Endothelial cell (in vitro differentiated cells): ENCODE measurements around the gene KLF3. TPM values are rescaled to one million over a fixed set of nuclear protein-coding genes. Genes with fewer than 3 reads are reported as not detected.

Source experiments
- DNase-seq: peaks from one replicate; pipeline ENCODE4 v3.0.0; 2021; ENCODE audit warnings: low spot score
- H3K27ac Mint-ChIP-seq: one replicate; pipeline ENCODE4 v1.8.0; 2021; ENCODE audit warnings: mixed read lengths, inconsistent platforms; ENCODE audit not compliant: unreplicated experiment
- H3K27me3 Mint-ChIP-seq: one replicate; pipeline ENCODE4 v1.8.0; 2021; ENCODE audit warnings: mild to moderate bottlenecking, moderate library complexity, mixed read lengths, inconsistent platforms; ENCODE audit not compliant: unreplicated experiment
- H3K36me3 Mint-ChIP-seq: one replicate; pipeline ENCODE4 v1.8.0; 2021; ENCODE audit warnings: mild to moderate bottlenecking, low read depth, mixed read lengths, inconsistent platforms; ENCODE audit not compliant: unreplicated experiment
- H3K4me1 Mint-ChIP-seq: one replicate; pipeline ENCODE4 v1.8.0; 2021; ENCODE audit warnings: mild to moderate bottlenecking, mixed read lengths, inconsistent platforms; ENCODE audit not compliant: unreplicated experiment
- H3K4me3 Mint-ChIP-seq: one replicate; pipeline ENCODE4 v1.8.0; 2021; ENCODE audit warnings: mild to moderate bottlenecking, mixed read lengths, inconsistent platforms; ENCODE audit not compliant: unreplicated experiment
- H3K9me3 Mint-ChIP-seq: one replicate; pipeline ENCODE4 v1.8.0; 2021; ENCODE audit warnings: mixed read lengths, inconsistent platforms; ENCODE audit not compliant: unreplicated experiment
- long read RNA-seq: library from polyadenylated mRNA; unstranded; transcript quantifications from one replicate; pipeline ENCODE4 v2.0.0, GENCODE V29; 2020; ENCODE audit not compliant: unreplicated experiment
- total RNA-seq: library from RNA; stranded (reverse); fragmentation: NEBNext Ultra II Directional; extraction: Animal tissue kit (Norgen Biotek cat#: 25700); gene quantifications from one replicate; pipeline ENCODE4 v1.2.1, GENCODE V29; 2021; ENCODE audit not compliant: unreplicated experiment
- TF ChIP-seq, protein P1 (sequence below): fragments of 200-600 bp; sonication (generic); IDR thresholded peaks from one replicate; pipeline ENCODE4 v1.5.0; 2021; ENCODE audit warnings: antibody characterized with exemption; ENCODE audit not compliant: unreplicated experiment

The KLF3 gene
- total RNA-seq = 73.4 TPM
- long read RNA-seq, full-length matches to known transcripts = 18 of 23 reads
- long read RNA-seq, partial matches to known transcripts = 2 of 23 reads
- long read RNA-seq, other reads (novel, unspliced or antisense) = 3 of 23 reads

- Mint-ChIP-seq H3K27me3 (peaks cover 28% of the 10 kb centered on the region), H3K4me3 (peak within 1 kb of the TSS; percentile 100), H3K36me3 (peaks cover 15% of the 10 kb centered on the region), H3K4me1 (peaks cover 33% of the 10 kb centered on the region), H3K27ac (peak within 1 kb of the TSS; percentile 100), H3K9me3 (no peaks in the 10 kb centered on the region)
- DNase-seq = peak; percentile 89
- TF ChIP-seq, protein P1, sequence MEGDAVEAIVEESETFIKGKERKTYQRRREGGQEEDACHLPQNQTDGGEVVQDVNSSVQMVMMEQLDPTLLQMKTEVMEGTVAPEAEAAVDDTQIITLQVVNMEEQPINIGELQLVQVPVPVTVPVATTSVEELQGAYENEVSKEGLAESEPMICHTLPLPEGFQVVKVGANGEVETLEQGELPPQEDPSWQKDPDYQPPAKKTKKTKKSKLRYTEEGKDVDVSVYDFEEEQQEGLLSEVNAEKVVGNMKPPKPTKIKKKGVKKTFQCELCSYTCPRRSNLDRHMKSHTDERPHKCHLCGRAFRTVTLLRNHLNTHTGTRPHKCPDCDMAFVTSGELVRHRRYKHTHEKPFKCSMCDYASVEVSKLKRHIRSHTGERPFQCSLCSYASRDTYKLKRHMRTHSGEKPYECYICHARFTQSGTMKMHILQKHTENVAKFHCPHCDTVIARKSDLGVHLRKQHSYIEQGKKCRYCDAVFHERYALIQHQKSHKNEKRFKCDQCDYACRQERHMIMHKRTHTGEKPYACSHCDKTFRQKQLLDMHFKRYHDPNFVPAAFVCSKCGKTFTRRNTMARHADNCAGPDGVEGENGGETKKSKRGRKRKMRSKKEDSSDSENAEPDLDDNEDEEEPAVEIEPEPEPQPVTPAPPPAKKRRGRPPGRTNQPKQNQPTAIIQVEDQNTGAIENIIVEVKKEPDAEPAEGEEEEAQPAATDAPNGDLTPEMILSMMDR = no peak
Observed at GRCh38 chr4:38663801-38664705, at the start of gene KLF3. Gene KLF3 (plus strand): TSS chr4:38664199. CDS start chr4:38680626, 16,427 bp downstream.

- no peak for DNase-seq
- Mint-ChIP-seq H3K27ac (no peak overlapping the region), H3K4me3 (no peak overlapping the region), H3K9me3 (no peaks in the 10 kb centered on the region), H3K36me3 (no peaks in the 10 kb centered on the region), H3K4me1 (peaks cover 18% of the 10 kb centered on the region), H3K27me3 (no peaks in the 10 kb centered on the region)
- TF ChIP-seq, protein P1 = no peak
Observed at GRCh38 chr4:38614231-38614630, 49.8 kb upstream of the KLF3 start.

- peaks cover 12% of the 10 kb centered on the region for H3K4me1 Mint-ChIP-seq
- H3K9me3 Mint-ChIP-seq = no peaks in the 10 kb centered on the region
- H3K36me3 Mint-ChIP-seq = no peaks in the 10 kb centered on the region
- H3K27me3 Mint-ChIP-seq = no peaks in the 10 kb centered on the region
- no peak overlapping the region for H3K27ac Mint-ChIP-seq
- DNase-seq = no peak
- no peak overlapping the region for H3K4me3 Mint-ChIP-seq
- TF ChIP-seq, protein P1 = no peak
Observed at GRCh38 chr4:38615847-38616246, 48.2 kb upstream of the KLF3 start.

DNA sequence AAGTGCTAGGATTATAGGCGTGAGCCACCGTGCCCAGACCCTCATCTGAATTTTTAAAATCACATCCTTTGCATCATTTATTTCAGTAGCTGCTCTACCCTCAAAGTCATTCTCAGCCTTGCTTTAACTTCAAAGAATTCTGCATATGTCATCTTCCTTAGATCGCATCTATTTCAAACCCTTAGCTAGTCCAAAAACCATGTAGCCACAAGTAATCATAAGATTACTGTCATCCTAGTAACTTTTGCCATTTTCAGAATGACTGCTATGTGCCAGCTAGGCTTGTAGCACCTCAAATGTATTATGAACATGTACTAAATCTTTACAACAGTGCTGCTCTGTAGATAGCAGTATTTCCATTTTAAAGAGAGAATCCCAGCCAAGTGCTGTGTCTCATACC lies 45.5 kb upstream of the KLF3 start:
- no peaks in the 10 kb centered on the region for H3K9me3 Mint-ChIP-seq
- no peaks in the 10 kb centered on the region for H3K27me3 Mint-ChIP-seq
- no peak for DNase-seq
- H3K27ac Mint-ChIP-seq = no peak overlapping the region
- H3K4me3 Mint-ChIP-seq = no peak overlapping the region
- TF ChIP-seq, protein P1 = no peak
- H3K36me3 Mint-ChIP-seq = no peaks in the 10 kb centered on the region
- H3K4me1 Mint-ChIP-seq = peaks cover 7% of the 10 kb centered on the region

DNA sequence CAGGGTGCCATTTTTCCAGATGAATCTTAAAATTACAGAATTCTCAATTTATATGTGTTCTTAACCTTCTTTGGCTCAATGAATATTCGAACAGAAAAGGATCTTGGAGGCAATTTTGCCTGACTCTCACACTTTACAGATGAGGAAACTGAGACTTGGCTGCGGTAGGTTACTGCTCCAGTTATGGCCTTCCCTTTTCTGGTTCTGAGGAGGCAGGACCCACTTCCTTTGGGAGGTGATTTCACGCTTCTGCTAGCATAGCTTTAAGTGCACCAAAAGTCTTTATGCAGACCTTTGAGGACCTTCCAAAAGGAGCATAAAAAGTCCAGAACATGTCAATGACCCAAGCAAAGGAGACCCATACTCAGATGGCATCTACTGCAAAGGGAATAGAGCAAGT lies 44.7 kb upstream of the KLF3 start:
- peaks cover 7% of the 10 kb centered on the region for H3K4me1 Mint-ChIP-seq
- no peak overlapping the region for H3K4me3 Mint-ChIP-seq
- H3K27me3 Mint-ChIP-seq = no peaks in the 10 kb centered on the region
- no peaks in the 10 kb centered on the region for H3K9me3 Mint-ChIP-seq
- DNase-seq = no peak
- TF ChIP-seq, protein P1 = no peak
- H3K27ac Mint-ChIP-seq = no peak overlapping the region
- no peaks in the 10 kb centered on the region for H3K36me3 Mint-ChIP-seq
